H9 (cell line): ENCODE data around the gene LRCH1. TPM values are rescaled to one million over a fixed set of nuclear protein-coding genes. Genes with fewer than 3 reads are reported as not detected.

Experiments used
- DNase-seq: peaks from one replicate; pipeline ENCODE4 v3.0.0-alpha.2; 2017
- H2AFZ ChIP-seq: one replicate; pipeline ENCODE4 v1.6.1; 2013; ENCODE audit warnings: mild to moderate bottlenecking, low read length, control low read depth, moderate library complexity
- H2AK5ac ChIP-seq: 2 replicates; pipeline ENCODE4 v1.6.1; 2013; ENCODE audit warnings: low read length, control low read depth, mixed read lengths; ENCODE audit not compliant: insufficient read length
- H2BK120ac ChIP-seq: one replicate; pipeline ENCODE4 v1.6.1; 2013; ENCODE audit warnings: low read depth, mild to moderate bottlenecking, low read length, control low read depth, inconsistent platforms; ENCODE audit not compliant: poor library complexity, severe bottlenecking
- H2BK12ac ChIP-seq: 2 replicates; pipeline ENCODE4 v1.6.1; 2013; ENCODE audit warnings: low read length, control low read depth, mixed read lengths, low read depth; ENCODE audit not compliant: insufficient read length
- H2BK15ac ChIP-seq: 2 replicates; pipeline ENCODE4 v1.6.1; 2013; ENCODE audit warnings: low read depth, low read length, control low read depth
- H2BK20ac ChIP-seq: one replicate; pipeline ENCODE4 v1.6.1; 2013; ENCODE audit warnings: low read depth, mild to moderate bottlenecking, low read length, control low read depth, inconsistent platforms; ENCODE audit not compliant: poor library complexity, severe bottlenecking
- H2BK5ac ChIP-seq: 2 replicates; pipeline ENCODE4 v1.6.1; 2013; ENCODE audit warnings: low read length, control low read depth, mixed read lengths; ENCODE audit not compliant: insufficient read length
- H3K14ac ChIP-seq: 2 replicates; pipeline ENCODE4 v1.6.1; 2013; ENCODE audit warnings: low read length, control low read depth; ENCODE audit not compliant: insufficient read depth
- H3K18ac ChIP-seq: 2 replicates; pipeline ENCODE4 v1.6.1; 2013; ENCODE audit warnings: low read depth, mild to moderate bottlenecking, mixed read lengths, low read length, control low read depth; ENCODE audit not compliant: insufficient read length
- H3K23ac ChIP-seq: 2 replicates; pipeline ENCODE4 v1.6.1; 2013; ENCODE audit warnings: low read length, control low read depth, mixed read lengths, low read depth; ENCODE audit not compliant: insufficient read length
- H3K23me2 ChIP-seq: 2 replicates; pipeline ENCODE4 v1.6.1; 2013; ENCODE audit warnings: low read depth, mild to moderate bottlenecking, mixed read lengths, low read length, control low read depth; ENCODE audit not compliant: insufficient read length, poor library complexity, severe bottlenecking
- H3K27ac ChIP-seq: 2 replicates; pipeline ENCODE4 v1.5.1; 2013; ENCODE audit warnings: low read length, control low read depth, mixed read lengths, low read depth; ENCODE audit not compliant: insufficient read length
- H3K27me3 ChIP-seq: 2 replicates; pipeline ENCODE4 v1.6.1; 2013; ENCODE audit warnings: low read length, control low read depth, inconsistent platforms; ENCODE audit not compliant: insufficient read depth
- H3K4ac ChIP-seq: 2 replicates; pipeline ENCODE4 v1.6.1; 2013; ENCODE audit warnings: low read depth, mild to moderate bottlenecking, control low read depth, inconsistent platforms, low read length, moderate library complexity
- H3K4me1 ChIP-seq: 2 replicates; pipeline ENCODE4 v1.6.1; 2013; ENCODE audit warnings: low read length, control low read depth, inconsistent platforms; ENCODE audit not compliant: insufficient read depth
- H3K4me2 ChIP-seq: 2 replicates; pipeline ENCODE4 v1.6.1; 2013; ENCODE audit warnings: low read length, control low read depth, mixed read lengths; ENCODE audit not compliant: insufficient read length, insufficient read depth
- H3K56ac ChIP-seq: 2 replicates; pipeline ENCODE4 v1.6.1; 2013; ENCODE audit warnings: low read depth, mild to moderate bottlenecking, mixed read lengths, low read length, control low read depth; ENCODE audit not compliant: insufficient read length
- H3K79me1 ChIP-seq: 2 replicates; pipeline ENCODE4 v1.6.1; 2013; ENCODE audit warnings: low read depth, mild to moderate bottlenecking, moderate library complexity, low read length, control low read depth, inconsistent platforms; ENCODE audit not compliant: insufficient read depth, poor library complexity, severe bottlenecking
- H3K79me2 ChIP-seq: 2 replicates; pipeline ENCODE4 v1.6.1; 2013; ENCODE audit warnings: low read length, control low read depth, inconsistent platforms; ENCODE audit not compliant: insufficient read depth
- H3K9ac ChIP-seq: 2 replicates; pipeline ENCODE4 v1.6.1; 2013; ENCODE audit warnings: low read length, control low read depth, mixed read lengths; ENCODE audit not compliant: insufficient read length; ENCODE audit errors: extremely low read depth
- H3K9me3 ChIP-seq: one replicate; pipeline ENCODE4 v1.6.1; 2013; ENCODE audit warnings: low read depth, low read length, inconsistent platforms; ENCODE audit not compliant: control insufficient read depth
- H3T11ph ChIP-seq: one replicate; pipeline ENCODE4 v1.6.1; 2013; ENCODE audit warnings: mild to moderate bottlenecking, low read length, control low read depth, inconsistent platforms
- H4K20me1 ChIP-seq: one replicate; pipeline ENCODE4 v1.6.1; 2013; ENCODE audit not compliant: control insufficient read depth, insufficient read length, insufficient read depth
- H4K5ac ChIP-seq: 2 replicates; pipeline ENCODE4 v1.6.1; 2013; ENCODE audit warnings: low read depth, mild to moderate bottlenecking, mixed read lengths, low read length, control low read depth; ENCODE audit not compliant: insufficient read length
- H4K8ac ChIP-seq: replicated peaks from 2 replicates; pipeline ENCODE4 v1.6.1; 2013; ENCODE audit warnings: low read length, control low read depth, mixed read lengths, low read depth; ENCODE audit not compliant: insufficient read length
- H4K91ac ChIP-seq: 2 replicates; pipeline ENCODE4 v1.6.1; 2013; ENCODE audit warnings: low read depth, mild to moderate bottlenecking, moderate library complexity, mixed read lengths, low read length, control low read depth; ENCODE audit not compliant: insufficient read length
- H3K27ac Mint-ChIP-seq, 3 experiments: 2 replicates in 2 of 3; 3 replicates in 1 of 3; pipeline ENCODE4 v1.8.0; 2020 to 2021; ENCODE audit warnings: mixed read lengths in 3 of 3, mild to moderate bottlenecking in 1 of 3, moderate library complexity in 1 of 3
- H3K27me3 Mint-ChIP-seq: 2 replicates; pipeline ENCODE4 v1.8.0; 2021; ENCODE audit warnings: low read depth, mild to moderate bottlenecking, moderate library complexity, mixed read lengths
- H3K36me3 Mint-ChIP-seq, 3 experiments: 2 replicates in 2 of 3; 3 replicates in 1 of 3; pipeline ENCODE4 v1.8.0; 2020 to 2021; ENCODE audit warnings: low read depth in 3 of 3, mixed read lengths in 3 of 3; ENCODE audit not compliant: insufficient read depth in 1 of 3
- H3K4me1 Mint-ChIP-seq, 2 experiments: 2 replicates each; pipeline ENCODE4 v1.8.0; 2020; ENCODE audit warnings: mixed read lengths in 2 of 2
- H3K4me3 Mint-ChIP-seq, 2 experiments: 2 replicates in 1 of 2; 3 replicates in 1 of 2; pipeline ENCODE4 v1.8.0; 2020 to 2021; ENCODE audit warnings: mild to moderate bottlenecking in 2 of 2, mixed read lengths in 2 of 2, moderate library complexity in 1 of 2
- H3K9me3 Mint-ChIP-seq, 2 experiments: 2 replicates in 1 of 2; 3 replicates in 1 of 2; pipeline ENCODE4 v1.8.0; 2020; ENCODE audit warnings: mild to moderate bottlenecking in 2 of 2, mixed read lengths in 2 of 2, moderate library complexity in 1 of 2
- WGBS: extraction: QIAGEN DNeasy Blood & Tissue Kit; methylation state at CpG from one replicate; pipeline ENCODE4 v1.1.7; 2013; ENCODE audit warnings: missing lambda C conversion rate, low lambda C conversion rate, mixed read lengths; ENCODE audit not compliant: insufficient read length; ENCODE audit errors: extremely low coverage; 5-methylcytosine and 5-hydroxymethylcytosine counted together
- total RNA-seq: library from RNA; stranded (reverse); gene quantifications from 2 replicates; pipeline ENCODE4 v1.2.1, GENCODE V29; 2021
- TF ChIP-seq, protein P1 (sequence below): fragments of 200-600 bp; sonication (generic); conservative IDR thresholded peaks from 3 replicates; pipeline ENCODE4 v1.8.0; 2021; ENCODE audit warnings: antibody characterized with exemption, mild to moderate bottlenecking

LRCH1 gene
- total RNA-seq, 1 experiment from 2014 or later: 8.0 TPM

DNA sequence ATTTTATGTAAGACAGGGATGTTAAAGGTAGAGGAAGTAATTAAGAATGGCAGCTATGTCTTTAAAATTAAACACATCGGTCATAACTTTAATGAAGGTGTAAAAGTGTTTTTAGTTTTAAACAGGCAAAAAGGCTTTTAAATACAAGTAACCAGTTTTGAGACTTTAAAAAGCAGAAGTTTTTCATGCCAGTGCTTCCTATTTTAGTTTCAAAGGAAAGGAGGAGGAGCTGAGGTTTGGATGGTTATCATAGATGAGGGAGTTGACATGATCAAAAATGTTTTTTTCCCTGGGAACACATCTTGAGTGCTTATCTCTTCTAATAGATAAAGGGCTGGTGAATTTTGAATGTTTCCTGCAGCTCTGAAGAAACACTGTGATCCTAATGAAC, 42.9 kb downstream of the LRCH1 start:
- H3K27ac Mint-ChIP-seq: peak overlapping the region in 1 of 3 experiments; percentile 63; a peak in 1 of 7 replicates
- H3K27me3 ChIP-seq: no peaks in the 10 kb centered on the region
- DNase-seq: no peak
- no peaks in the 10 kb centered on the region for H3K23me2 ChIP-seq
- H3K14ac ChIP-seq: no peak overlapping the region
- no peak overlapping the region for H3K23ac ChIP-seq
- no peak overlapping the region for H2BK12ac ChIP-seq
- no peak overlapping the region for H3T11ph ChIP-seq
- H3K18ac ChIP-seq: no peak overlapping the region
- H3K9me3 Mint-ChIP-seq: no peaks in the 10 kb centered on the region
- H4K8ac ChIP-seq: no peak overlapping the region
- H3K4me2 ChIP-seq: no peak overlapping the region
- no peaks in the 10 kb centered on the region for H4K20me1 ChIP-seq
- no CpG with 5 or more reads among the region's 1 CpG for WGBS
- H3K79me2 ChIP-seq: no peaks in the 10 kb centered on the region
- no peak overlapping the region for H3K27ac ChIP-seq
- peaks cover 3% of the 10 kb centered on the region in 2 experiments; a peak in 2 of 4 replicates for H3K4me1 Mint-ChIP-seq
- no peak overlapping the region for H3K4ac ChIP-seq
- H2BK20ac ChIP-seq: no peak overlapping the region
- H3K4me1 ChIP-seq: 0 out of 2 replicates have a peak, but pooled peaks cover 1% of the 10 kb centered on the region
- H4K5ac ChIP-seq: no peak overlapping the region
- no peak overlapping the region for H2BK15ac ChIP-seq
- H3K4me3 Mint-ChIP-seq: no peak overlapping the region
- no peak overlapping the region for H3K56ac ChIP-seq
- H3K9me3 ChIP-seq: no peaks in the 10 kb centered on the region
- peaks cover 3% of the 10 kb centered on the region for H3K79me1 ChIP-seq
- H3K9ac ChIP-seq: no peak overlapping the region
- H2AFZ ChIP-seq: no peak overlapping the region
- no peak overlapping the region for H2BK120ac ChIP-seq
- peaks cover 0 to 6% (median 0%) of the 10 kb centered on the region in 3 experiments; a peak in 1 of 7 replicates for H3K36me3 Mint-ChIP-seq
- H2BK5ac ChIP-seq: no peak overlapping the region
- TF ChIP-seq, protein P1, sequence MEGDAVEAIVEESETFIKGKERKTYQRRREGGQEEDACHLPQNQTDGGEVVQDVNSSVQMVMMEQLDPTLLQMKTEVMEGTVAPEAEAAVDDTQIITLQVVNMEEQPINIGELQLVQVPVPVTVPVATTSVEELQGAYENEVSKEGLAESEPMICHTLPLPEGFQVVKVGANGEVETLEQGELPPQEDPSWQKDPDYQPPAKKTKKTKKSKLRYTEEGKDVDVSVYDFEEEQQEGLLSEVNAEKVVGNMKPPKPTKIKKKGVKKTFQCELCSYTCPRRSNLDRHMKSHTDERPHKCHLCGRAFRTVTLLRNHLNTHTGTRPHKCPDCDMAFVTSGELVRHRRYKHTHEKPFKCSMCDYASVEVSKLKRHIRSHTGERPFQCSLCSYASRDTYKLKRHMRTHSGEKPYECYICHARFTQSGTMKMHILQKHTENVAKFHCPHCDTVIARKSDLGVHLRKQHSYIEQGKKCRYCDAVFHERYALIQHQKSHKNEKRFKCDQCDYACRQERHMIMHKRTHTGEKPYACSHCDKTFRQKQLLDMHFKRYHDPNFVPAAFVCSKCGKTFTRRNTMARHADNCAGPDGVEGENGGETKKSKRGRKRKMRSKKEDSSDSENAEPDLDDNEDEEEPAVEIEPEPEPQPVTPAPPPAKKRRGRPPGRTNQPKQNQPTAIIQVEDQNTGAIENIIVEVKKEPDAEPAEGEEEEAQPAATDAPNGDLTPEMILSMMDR: no peak
- H3K27me3 Mint-ChIP-seq: no peaks in the 10 kb centered on the region
- H4K91ac ChIP-seq: no peak overlapping the region
- no peak overlapping the region for H2AK5ac ChIP-seq
